Putamen (tissue), 1 donor: ENCODE results near the gene SPATA31C1.
"Not testable (repeated sequence)": the region's sequence is repeated elsewhere in the genome, so short reads cannot be mapped to it uniquely, and the experiment has no call there.

Experiments
- DNase-seq: peaks from one replicate; pipeline ENCODE4 v3.0.0-alpha.2; 2016; ENCODE audit warnings: low spot score

The SPATA31C1 gene

GRCh38 chr9:87937918-87938317, 20.2 kb downstream of the SPATA31C1 start:
- not testable (repeated sequence) for DNase-seq

- not testable (repeated sequence) for DNase-seq
Observed at GRCh38 chr9:87938336-87938735, 20.6 kb downstream of the SPATA31C1 start.

- not testable (repeated sequence) for DNase-seq
Observed at GRCh38 chr9:87939096-87939495, 21.3 kb downstream of the SPATA31C1 start.

- no peak for DNase-seq
Observed at GRCh38 chr9:87944096-87944495, 26.3 kb downstream of the SPATA31C1 start.

- DNase-seq: no peak
Observed at GRCh38 chr9:87944682-87945081, 26.9 kb downstream of the SPATA31C1 start.

GRCh38 chr9:87950296-87950695, 32.5 kb downstream of the SPATA31C1 start:
- DNase-seq: no peak

GRCh38 chr9:87950765-87951488, 33.2 kb downstream of the SPATA31C1 start:
- DNase-seq: no peak

GRCh38 chr9:87954230-87954629, 36.5 kb downstream of the SPATA31C1 start:
- DNase-seq: no peak

GRCh38 chr9:87957839-87958238, 40.1 kb downstream of the SPATA31C1 start:
- no peak for DNase-seq

- DNase-seq: no peak
Observed at GRCh38 chr9:87958591-87958990, 40.8 kb downstream of the SPATA31C1 start.

- DNase-seq: no peak
Observed at GRCh38 chr9:87959916-87960581, 42.3 kb downstream of the SPATA31C1 start.

- no peak for DNase-seq
Observed at GRCh38 chr9:87963770-87964169, 46.0 kb downstream of the SPATA31C1 start.

GRCh38 chr9:87964826-87965225, 47.1 kb downstream of the SPATA31C1 start:
- no peak for DNase-seq

GRCh38 chr9:87968155-87968554, 50.4 kb downstream of the SPATA31C1 start:
- no peak for DNase-seq

GRCh38 chr9:87970602-87971001, 52.8 kb downstream of the SPATA31C1 start:
- no peak for DNase-seq

- DNase-seq: no peak
Observed at GRCh38 chr9:87973122-87973521, 55.4 kb downstream of the SPATA31C1 start.
